HepG2 (cell line): Measurements from ENCODE around the gene ACOXL. TPM values are rescaled to one million over a fixed set of nuclear protein-coding genes. Genes with fewer than 3 reads are reported as not detected.

Source experiments
- ATAC-seq: fragments of 200-7000 bp; cut with Tn5 transposase; 3 replicates; pipeline ENCODE4 v1.9.1; 2020; ENCODE audit warnings: mild to moderate bottlenecking, moderate library complexity
- BruUV-seq: library from RNA; stranded (reverse); fragments of 400-500 nt; replicated peaks from 2 replicates; lab custom pipeline; 2021; lab: Mats Ljungman, UMichigan
- CTCF ChIA-PET: fragments of 300-600 bp; formaldehyde crosslinking; extraction: SDS; loops from one replicate; lab custom pipeline; 2021; ENCODE audit warnings: low total read pairs, inconsistent platforms, low intra/inter-chr PET ratio; lab: Yijun Ruan, JAX
- POLR2A ChIA-PET: fragments of 350-600 bp; sonication (Branson Sonifier 250); formaldehyde crosslinking; loops from one replicate; lab custom pipeline; 2020; ENCODE audit warnings: antibody characterized with exemption, inconsistent platforms; lab: Yijun Ruan, JAX
- DNase-seq: peaks from one replicate; pipeline ENCODE4 v3.0.0-alpha.2; 2015; ENCODE audit warnings: low spot score
- FAIRE-seq: peaks from 3 replicates; lab custom pipeline; 2011; peaks lifted over from hg19 to GRCh38; lab: Jason Lieb, UNC
- H2AFZ ChIP-seq: one replicate; pipeline ENCODE4 v1.6.1; 2011; ENCODE audit warnings: low read length, inconsistent platforms
- H3K27ac ChIP-seq: fragments of 300-600 bp; 3 replicates; pipeline ENCODE4 v1.8.0; 2011; ENCODE audit warnings: mixed run types, mild to moderate bottlenecking, mixed read lengths, low read length, inconsistent platforms; ENCODE audit not compliant: insufficient read depth; ENCODE audit errors: extremely low read length
- H3K27me3 ChIP-seq, 2 experiments: fragments of 200-600 bp in 1 of 2; 2 replicates in 1 of 2; 3 replicates in 1 of 2; pipeline versions ENCODE4 v1.6.0 to v1.8.0; 2011; ENCODE audit warnings: low read length in 2 of 2, mild to moderate bottlenecking in 2 of 2, moderate library complexity in 2 of 2, inconsistent platforms in 1 of 2; ENCODE audit not compliant: insufficient read depth in 2 of 2, control insufficient read depth in 1 of 2
- H3K36me3 ChIP-seq, 2 experiments: fragments of 200-600 bp in 1 of 2; replicated peaks in 1 of 2; 2 replicates in 1 of 2; 3 replicates in 1 of 2; pipeline versions ENCODE4 v1.5.1 to v1.8.0; 2011; ENCODE audit warnings: low read length in 2 of 2, inconsistent platforms in 1 of 2; ENCODE audit not compliant: insufficient read depth in 2 of 2, control insufficient read depth in 1 of 2
- H3K4me1 ChIP-seq: 2 replicates; pipeline ENCODE4 v1.5.1; 2012; ENCODE audit warnings: low read length, inconsistent platforms; ENCODE audit not compliant: insufficient read depth
- H3K4me2 ChIP-seq: 2 replicates; pipeline ENCODE4 v1.6.0; 2011; ENCODE audit warnings: low read depth, low read length, inconsistent platforms
- H3K4me3 ChIP-seq, 3 experiments: fragments of 200-600 bp in 1 of 3; sonication (generic), shearing (Covaris generic) in 1 of 3; replicated peaks in 1 of 3; 2 replicates each; pipeline ENCODE4 v1.5.1; 2011 to 2016; ENCODE audit warnings: low read length in 3 of 3, inconsistent platforms in 2 of 3, low read depth in 2 of 3, mild to moderate bottlenecking in 2 of 3, control low read depth in 1 of 3, mixed read lengths in 1 of 3; ENCODE audit not compliant: insufficient read depth in 1 of 3
- H3K79me2 ChIP-seq: one replicate; pipeline ENCODE4 v1.6.1; 2011; ENCODE audit warnings: low read length, inconsistent platforms; ENCODE audit not compliant: insufficient read depth
- H3K9ac ChIP-seq: 2 replicates; pipeline ENCODE4 v1.6.0; 2011; ENCODE audit warnings: mild to moderate bottlenecking, low read depth, low read length, inconsistent platforms; ENCODE audit not compliant: insufficient read depth
- H3K9me3 ChIP-seq: 2 replicates; pipeline ENCODE4 v1.5.1; 2012; ENCODE audit warnings: mild to moderate bottlenecking, low read length
- H4K20me1 ChIP-seq: 2 replicates; pipeline ENCODE4 v1.6.0; 2011; ENCODE audit warnings: inconsistent platforms, mild to moderate bottlenecking, low read length, moderate library complexity; ENCODE audit not compliant: insufficient read depth
- FOSL2 ChIP-seq: sonication (generic); formaldehyde crosslinking; IDR thresholded peaks from 2 replicates; pipeline ENCODE4 v1.4.0; 2020; ENCODE audit warnings: missing genetic modification reagents
- JDP2 ChIP-seq: sonication (generic); formaldehyde crosslinking; IDR thresholded peaks from 2 replicates; pipeline ENCODE4 v1.8.1; 2022; ENCODE audit warnings: missing genetic modification reagents, borderline replicate concordance
- SATB2 ChIP-seq: sonication (generic); formaldehyde crosslinking; IDR thresholded peaks from 2 replicates; pipeline ENCODE4 v1.5.0; 2020; ENCODE audit warnings: missing genetic modification reagents
- WGBS: methylation state at CpG from one replicate; pipeline ENCODE4 v1.1.6; 2017; ENCODE audit warnings: low lambda C conversion rate; 5-methylcytosine and 5-hydroxymethylcytosine counted together
- in situ Hi-C: cut with HindIII; loops from 2 replicates; pipeline ENCODE4 v1.10.0; 2017; ENCODE audit warnings: low pct_unique_long_range_greater_than_20kb; ENCODE audit not compliant: extremely low pct_ligation_motif_present
- intact Hi-C: fragments of 100-400 bp; cut with micrococcal nuclease; formaldehyde crosslinking; loops from one replicate; pipeline ENCODE4 v1.10.0; 2022; ENCODE audit not compliant: unreplicated experiment
- polyA plus RNA-seq, 8 experiments: library from polyadenylated mRNA; depleted of rRNA in 3 of 8; stranded (reverse) in 7 of 8; unstranded in 1 of 8; fragments of >200 nt; fragmentation: Illumina TruSeq in 4 of 8; extraction: Trizol in 4 of 8; gene quantifications; 2 replicates each; pipeline versions ENCODE4 v1.2.1 to v1.2.3, GENCODE V29; 2011 to 2016; ENCODE audit warnings: low read depth in 4 of 8, missing spikeins in 1 of 8, mixed read lengths in 1 of 8; ENCODE audit not compliant: insufficient read depth in 1 of 8
- total RNA-seq, 5 experiments: library from RNA; depleted of rRNA; stranded (reverse); fragments of >200 nt; fragmentation: Illumina TruSeq; extraction: Trizol; gene quantifications; 2 replicates each; pipeline ENCODE4 v1.2.3, GENCODE V29; 2016; ENCODE audit warnings: low read depth in 1 of 5
- TF ChIP-seq, protein P1 (sequence below): fragments of 450-650 bp; IDR thresholded peaks from 2 replicates; pipeline ENCODE4 v1.6.1; 2016

ACOXL gene
- total and polyA plus RNA-seq, 2 of the 13 experiments (the other 11 are each of a cell fraction or from before 2014, with no cell fraction given): not detected

- intact Hi-C loops: no loop called here
These were observed 201.0 kb downstream of the ACOXL start for GRCh38 chr2:110933420-110933819.

GRCh38 chr2:110934948-110935347 lies 202.6 kb downstream of the ACOXL start:
- ChIA-PET POLR2A (no interaction called here), CTCF (no interaction called here)
- Histone ChIP-seq H3K4me3 (no peak overlapping the region), H2AFZ (no peak overlapping the region), H3K36me3 (no peaks in the 10 kb centered on the region), H3K79me2 (no peaks in the 10 kb centered on the region), H3K9ac (no peak overlapping the region), H3K27me3 (peaks cover 0 to 2% of the 10 kb centered on the region in 2 experiments; a peak in 2 of 5 replicates), H3K9me3 (peaks cover 8% of the 10 kb centered on the region), H3K4me2 (no peak overlapping the region), H3K27ac (no peak overlapping the region), H4K20me1 (no peaks in the 10 kb centered on the region), H3K4me1 (no peaks in the 10 kb centered on the region)
- no peak for TF ChIP-seq SATB2 (CRISPR knock-in tag)
- TF ChIP-seq FOSL2 (CRISPR knock-in tag): peak; percentile 30; the same call in 1 of the 2 replicates
- intact Hi-C loops: no loop called here
- ATAC-seq: no peak; the same call in 2 of the 3 replicates
- no peak for FAIRE-seq
- BruUV-seq: no TSS peak
- no peak for DNase-seq
- 57% methylated on average over 6 of the region's 6 CpGs for WGBS
- in situ Hi-C loops: no loop called here

More at GRCh38 chr2:110933420-110933819, 201.0 kb downstream of the ACOXL start:
- in situ Hi-C loops: no loop called here
- H3K36me3 ChIP-seq: no peaks in the 10 kb centered on the region
- TF ChIP-seq, protein P1, sequence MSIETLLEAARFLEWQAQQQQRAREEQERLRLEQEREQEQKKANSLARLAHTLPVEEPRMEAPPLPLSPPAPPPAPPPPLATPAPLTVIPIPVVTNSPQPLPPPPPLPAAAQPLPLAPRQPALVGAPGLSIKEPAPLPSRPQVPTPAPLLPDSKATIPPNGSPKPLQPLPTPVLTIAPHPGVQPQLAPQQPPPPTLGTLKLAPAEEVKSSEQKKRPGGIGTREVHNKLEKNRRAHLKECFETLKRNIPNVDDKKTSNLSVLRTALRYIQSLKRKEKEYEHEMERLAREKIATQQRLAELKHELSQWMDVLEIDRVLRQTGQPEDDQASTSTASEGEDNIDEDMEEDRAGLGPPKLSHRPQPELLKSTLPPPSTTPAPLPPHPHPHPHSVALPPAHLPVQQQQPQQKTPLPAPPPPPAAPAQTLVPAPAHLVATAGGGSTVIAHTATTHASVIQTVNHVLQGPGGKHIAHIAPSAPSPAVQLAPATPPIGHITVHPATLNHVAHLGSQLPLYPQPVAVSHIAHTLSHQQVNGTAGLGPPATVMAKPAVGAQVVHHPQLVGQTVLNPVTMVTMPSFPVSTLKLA: 0 out of 2 replicates have a peak, but pooled peaks have one; percentile 10
- TF ChIP-seq JDP2 (CRISPR knock-in tag): no peak
- no peak for FAIRE-seq
- no peaks in the 10 kb centered on the region for H4K20me1 ChIP-seq
- peaks cover 23% of the 10 kb centered on the region for H3K9me3 ChIP-seq
- no peak overlapping the region for H3K4me2 ChIP-seq
- BruUV-seq: no TSS peak
- H3K4me3 ChIP-seq: no peak overlapping the region
- no peaks in the 10 kb centered on the region for H3K79me2 ChIP-seq
- ChIA-PET CTCF (no interaction called here), POLR2A (no interaction called here)
- WGBS: 58% methylated on average over 10 of the region's 10 CpGs
- DNase-seq: no peak
- H3K27me3 ChIP-seq: peaks cover 0 to 2% of the 10 kb centered on the region in 2 experiments; a peak in 2 of 5 replicates
- no peaks in the 10 kb centered on the region for H3K4me1 ChIP-seq
- no peak overlapping the region for H3K27ac ChIP-seq
- H3K9ac ChIP-seq: no peak overlapping the region
- ATAC-seq: no peak
- H2AFZ ChIP-seq: no peak overlapping the region
